Activated CD4-positive, alpha-beta memory T cell treated with anti-CD3 and anti-CD28 coated beads, Interleukin-2, amount 10 ng/mL, durations not matched to agents 7 days and 5 days (primary cell): ENCODE data around the gene OR4K1. TPM values are rescaled to one million over a fixed set of nuclear protein-coding genes. Genes with fewer than 3 reads are reported as not detected.
"Not testable (repeated sequence)": the region's sequence is repeated elsewhere in the genome, so short reads cannot be mapped to it uniquely, and the experiment has no call there.

Experiments
- CTCF ChIA-PET: fragments of 350-600 bp; sonication (Branson Sonifier 250); formaldehyde crosslinking; loops from one replicate; lab custom pipeline; 2021; ENCODE audit warnings: antibody characterized with exemption, inconsistent platforms; lab: Charles Lee
- POLR2A ChIA-PET: fragments of 350-600 bp; sonication (Branson Sonifier 250); formaldehyde crosslinking; loops from one replicate; lab custom pipeline; 2021; ENCODE audit warnings: antibody characterized with exemption; lab: Charles Lee
- DNase-seq: peaks from one replicate; pipeline ENCODE4 v3.0.0-alpha.2; 2020
- H3K27ac Mint-ChIP-seq: one replicate; pipeline ENCODE4 v1.8.0; 2021; ENCODE audit warnings: mild to moderate bottlenecking, mixed read lengths
- H3K27me3 Mint-ChIP-seq: one replicate; pipeline ENCODE4 v1.8.0; 2021; ENCODE audit warnings: mixed read lengths
- H3K36me3 Mint-ChIP-seq: one replicate; pipeline ENCODE4 v1.8.0; 2021; ENCODE audit warnings: low read depth, mixed read lengths
- H3K4me1 Mint-ChIP-seq: one replicate; pipeline ENCODE4 v1.8.0; 2021; ENCODE audit warnings: mixed read lengths
- H3K4me3 Mint-ChIP-seq: one replicate; pipeline ENCODE4 v1.8.0; 2021; ENCODE audit warnings: mild to moderate bottlenecking, mixed read lengths
- H3K9me3 Mint-ChIP-seq: one replicate; pipeline ENCODE4 v1.8.0; 2021; ENCODE audit warnings: mixed read lengths
- total RNA-seq, 2 experiments: library from RNA; stranded (reverse); gene quantifications; one replicate each; pipeline ENCODE4 v1.2.3, GENCODE V29; 2021

The OR4K1 gene
- total RNA-seq, 2 experiments from 2014 or later: not detected

GRCh38 chr14:19969735-19970134 is 39.0 kb downstream of the OR4K1 start:
- DNase-seq, H3K27me3 Mint-ChIP-seq, H3K36me3 Mint-ChIP-seq, H3K4me1 Mint-ChIP-seq, H3K9me3 Mint-ChIP-seq, H3K4me3 Mint-ChIP-seq, POLR2A ChIA-PET, CTCF ChIA-PET, H3K27ac Mint-ChIP-seq: not testable (repeated sequence)

DNA sequence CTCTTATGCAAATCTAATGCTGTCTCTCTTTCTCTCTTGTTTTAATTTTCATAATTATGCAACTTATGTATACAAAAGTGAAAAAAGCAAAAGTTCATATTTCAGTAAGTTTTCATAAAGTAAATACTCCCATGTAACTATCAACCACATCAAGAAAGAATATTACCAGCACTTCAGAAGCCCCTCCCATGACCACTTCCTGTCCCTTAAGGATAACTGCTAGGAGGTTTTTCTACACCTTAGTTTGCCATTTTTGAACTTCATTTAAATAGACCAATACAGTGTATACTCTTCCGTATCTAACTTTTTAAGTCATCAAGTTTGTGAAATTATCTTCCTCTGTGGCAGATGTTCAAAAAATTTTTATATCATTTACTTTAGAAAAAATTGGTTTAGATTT is 44.1 kb downstream of the OR4K1 start:
- DNase-seq: peak; percentile 19
- Mint-ChIP-seq H3K4me1 (peaks cover 11% of the 10 kb centered on the region), H3K36me3 (no peaks in the 10 kb centered on the region), H3K27me3 (no peaks in the 10 kb centered on the region), H3K4me3 (no peak overlapping the region), H3K27ac (no peak overlapping the region), H3K9me3 (no peaks in the 10 kb centered on the region)
- ChIA-PET POLR2A (no interaction called here), CTCF (no interaction called here)

GRCh38 chr14:19975291-19975690 is 44.6 kb downstream of the OR4K1 start, which contains the start of gene OR4K15:
OR4K15 (plus strand) TSS chr14:19975591; CDS start chr14:19975591, 0 bp downstream.
- CTCF ChIA-PET: no interaction called here
- no peaks in the 10 kb centered on the region for H3K9me3 Mint-ChIP-seq

More at GRCh38 chr14:19975291-19975690, 44.6 kb downstream of the OR4K1 start, which contains the start of gene OR4K15:
- POLR2A ChIA-PET: no interaction called here
- Mint-ChIP-seq H3K36me3 (no peaks in the 10 kb centered on the region), H3K27me3 (no peaks in the 10 kb centered on the region), H3K4me1 (peaks cover 11% of the 10 kb centered on the region), H3K4me3 (no peak within 1 kb of the TSS), H3K27ac (no peak within 1 kb of the TSS)
- DNase-seq: no peak

Other genes starting within 250 kb of the OR4K1 start
- not detected for gene OR11H2, start 217.0 kb upstream of the OR4K1 start, total RNA-seq
- not detected for gene OR4Q3, start 187.3 kb upstream of the OR4K1 start, total RNA-seq
- not detected for gene OR4M1, start 157.4 kb upstream of the OR4K1 start, total RNA-seq
- not detected for gene OR4N2, start 127.1 kb upstream of the OR4K1 start, total RNA-seq
- not detected for gene OR4K2, start 55.8 kb upstream of the OR4K1 start, total RNA-seq
- gene OR4K5, start 10.3 kb upstream of the OR4K1 start, total RNA-seq: not detected
- not detected for gene OR4K15, start 44.7 kb downstream of the OR4K1 start, total RNA-seq
- not detected for gene OR4Q2, start 71.2 kb downstream of the OR4K1 start, total RNA-seq
- gene OR4K14, start 88.4 kb downstream of the OR4K1 start, total RNA-seq: not detected
- not detected for gene OR4K13, start 105.1 kb downstream of the OR4K1 start, total RNA-seq
- not detected for gene OR4L1, start 129.1 kb downstream of the OR4K1 start, total RNA-seq
- gene OR4K17, start 179.8 kb downstream of the OR4K1 start, total RNA-seq: not detected
- not detected for gene OR4N5, start 207.9 kb downstream of the OR4K1 start, total RNA-seq